SU-DHL-6 (cell line): Measurements from ENCODE around the gene AFF3.

ENCODE experiments used
- H2AFZ ChIP-seq: fragments of 200-600 bp; sonication (generic); 2 replicates; pipeline ENCODE4 v1.6.1; 2014; ENCODE audit warnings: low read depth, mild to moderate bottlenecking, moderate library complexity, mixed read lengths, antibody characterized with exemption, low read length; ENCODE audit not compliant: severe bottlenecking
- H3F3A ChIP-seq: fragments of 200-600 bp; shearing (Covaris generic); 2 replicates; pipeline ENCODE4 v1.6.0; 2016; ENCODE audit warnings: antibody characterized with exemption, mild to moderate bottlenecking; ENCODE audit not compliant: insufficient read depth
- H3K27ac ChIP-seq: fragments of 200-600 bp; sonication (generic); 2 replicates; pipeline ENCODE4 v1.5.1; 2016; ENCODE audit warnings: low read depth, mild to moderate bottlenecking, low read length, moderate library complexity, mixed read lengths
- H3K27me3 ChIP-seq: fragments of 200-600 bp; sonication (generic), shearing (Covaris generic); 2 replicates; pipeline ENCODE4 v1.6.0; 2014; ENCODE audit warnings: mild to moderate bottlenecking, low read length
- H3K36me3 ChIP-seq: fragments of 200-600 bp; sonication (generic); 2 replicates; pipeline ENCODE4 v1.6.1; 2014; ENCODE audit warnings: mild to moderate bottlenecking, low read length, mixed read lengths
- H3K4me2 ChIP-seq: fragments of 300-600, 200-600 bp; shearing (Covaris generic), sonication (generic); 2 replicates; pipeline ENCODE4 v1.6.0; 2014; ENCODE audit warnings: low read length, low read depth, mild to moderate bottlenecking; ENCODE audit not compliant: poor library complexity, severe bottlenecking
- H3K4me3 ChIP-seq: fragments of 200-600 bp; sonication (generic); 2 replicates; pipeline ENCODE4 v1.5.1; 2014; ENCODE audit warnings: antibody characterized with exemption, low read length, mild to moderate bottlenecking, mixed read lengths; ENCODE audit not compliant: insufficient read depth, poor library complexity, severe bottlenecking
- H3K79me2 ChIP-seq: fragments of 200-600 bp; sonication (generic); 2 replicates; pipeline ENCODE4 v1.6.1; 2014; ENCODE audit warnings: mild to moderate bottlenecking, low read length, moderate library complexity; ENCODE audit not compliant: insufficient read depth
- H3K9ac ChIP-seq: fragments of 200-600 bp; sonication (generic); 2 replicates; pipeline ENCODE4 v1.7.0; 2014; ENCODE audit warnings: mild to moderate bottlenecking, low read length
- H3K9me2 ChIP-seq: fragments of 200-600 bp; sonication (generic); replicated peaks from 2 replicates; pipeline ENCODE4 v1.6.1; 2014; ENCODE audit warnings: low read length; ENCODE audit not compliant: insufficient read depth
- H3K9me3 ChIP-seq: fragments of 200-600 bp; sonication (generic); 2 replicates; pipeline ENCODE4 v1.6.1; 2014; ENCODE audit warnings: low read length, mixed read lengths; ENCODE audit not compliant: insufficient read depth
- H4K20me1 ChIP-seq: fragments of 200-600 bp; sonication (generic); 2 replicates; pipeline ENCODE4 v1.6.1; 2014; ENCODE audit warnings: low read depth, mild to moderate bottlenecking, antibody characterized with exemption, low read length, moderate library complexity, mixed read lengths
- CTCF ChIP-seq: fragments of 200-600 bp; sonication (generic); IDR thresholded peaks from one replicate; pipeline ENCODE4 v1.5.1; 2017; ENCODE audit warnings: antibody characterized with exemption, mild to moderate bottlenecking, low read length, moderate library complexity; ENCODE audit not compliant: insufficient read depth, poor library complexity, severe bottlenecking
- EZH2phosphoT487 ChIP-seq: fragments of 200-600 bp; sonication (generic), shearing (Covaris generic); conservative IDR thresholded peaks from 2 replicates; pipeline ENCODE4 v1.6.1; 2018; ENCODE audit warnings: mild to moderate bottlenecking, antibody characterized with exemption, low read length, moderate library complexity, mixed read lengths

AFF3 gene

GRCh38 chr2:100040906-100041305, 101.5 kb downstream of the AFF3 start:
- H3K9ac ChIP-seq: no peak overlapping the region
- H3F3A ChIP-seq: no peaks in the 10 kb centered on the region
- TF ChIP-seq EZH2phosphoT487: no peak
- TF ChIP-seq CTCF: no peak
- no peaks in the 10 kb centered on the region for H3K9me2 ChIP-seq
- H4K20me1 ChIP-seq: 0 out of 2 replicates have a peak, but pooled peaks cover 3% of the 10 kb centered on the region
- no peak overlapping the region for H3K4me2 ChIP-seq
- no peaks in the 10 kb centered on the region for H3K79me2 ChIP-seq
- H3K9me3 ChIP-seq: no peaks in the 10 kb centered on the region
- H3K4me3 ChIP-seq: no peak overlapping the region
- H2AFZ ChIP-seq: no peak overlapping the region
- no peaks in the 10 kb centered on the region for H3K36me3 ChIP-seq
- no peak overlapping the region for H3K27ac ChIP-seq
- no peaks in the 10 kb centered on the region for H3K27me3 ChIP-seq

GRCh38 chr2:100039291-100039980, 103.0 kb downstream of the AFF3 start:
- Histone ChIP-seq H3F3A (no peaks in the 10 kb centered on the region), H3K9me3 (no peaks in the 10 kb centered on the region), H3K9ac (no peak overlapping the region), H3K9me2 (no peaks in the 10 kb centered on the region), H3K27ac (no peak overlapping the region), H2AFZ (no peak overlapping the region), H3K4me3 (no peak overlapping the region), H3K27me3 (no peaks in the 10 kb centered on the region), H4K20me1 (0 out of 2 replicates have a peak, but pooled peaks cover 3% of the 10 kb centered on the region), H3K4me2 (no peak overlapping the region), H3K79me2 (no peaks in the 10 kb centered on the region), H3K36me3 (no peaks in the 10 kb centered on the region)
- TF ChIP-seq CTCF: no peak
- TF ChIP-seq EZH2phosphoT487: no peak

GRCh38 chr2:100038011-100038410, 104.4 kb downstream of the AFF3 start:
- Histone ChIP-seq H3K9me2 (no peaks in the 10 kb centered on the region), H3K9ac (no peak overlapping the region), H2AFZ (no peak overlapping the region), H3F3A (no peaks in the 10 kb centered on the region), H3K27me3 (no peaks in the 10 kb centered on the region), H4K20me1 (0 out of 2 replicates have a peak, but pooled peaks cover 3% of the 10 kb centered on the region), H3K4me2 (no peak overlapping the region), H3K27ac (no peak overlapping the region), H3K79me2 (no peaks in the 10 kb centered on the region), H3K4me3 (no peak overlapping the region), H3K9me3 (no peaks in the 10 kb centered on the region), H3K36me3 (no peaks in the 10 kb centered on the region)
- TF ChIP-seq EZH2phosphoT487 (no peak), CTCF (no peak)
